ENCODE data around the gene NINL.
"Not testable (repeated sequence)": the region's sequence is repeated elsewhere in the genome, so short reads cannot be mapped to it uniquely, and the experiment has no call there.

NINL gene

GRCh38 chr20:25551413-25552215 is 33.7 kb downstream of the NINL start:
- DNase-seq: no peak

DNA sequence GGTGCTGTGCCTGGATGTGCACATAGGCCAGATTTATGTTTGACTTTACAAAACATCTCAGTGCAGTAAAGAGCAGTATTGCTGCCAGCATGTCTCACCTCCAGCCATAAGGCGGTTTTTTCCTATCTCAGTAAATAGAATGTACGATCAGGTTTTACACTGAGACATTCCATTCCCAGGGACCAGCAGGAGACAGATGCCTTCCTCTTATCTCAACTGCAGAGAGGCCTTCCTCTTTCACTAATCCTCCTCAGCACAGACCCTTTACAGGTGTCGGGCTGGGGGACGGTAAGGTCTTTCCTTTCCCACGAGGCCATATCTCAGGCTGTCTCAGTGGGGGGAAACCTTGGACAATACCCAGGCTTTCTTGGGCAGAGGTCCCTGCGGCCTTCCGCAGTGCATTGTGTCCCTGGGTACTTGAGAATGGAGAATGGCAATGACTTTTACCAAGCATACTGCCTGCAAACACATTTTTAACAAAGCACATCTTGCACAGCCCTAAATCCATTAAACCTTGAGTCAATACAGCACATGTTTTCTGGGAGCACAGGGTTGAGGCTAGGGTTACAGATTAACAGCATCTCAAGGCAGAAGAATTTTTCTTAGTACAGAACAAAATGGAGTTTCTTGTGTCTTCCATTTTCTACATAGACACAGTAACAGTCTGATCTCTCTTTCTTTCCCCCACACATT is 34.5 kb downstream of the NINL start:
- DNase-seq: not testable (repeated sequence)

DNA sequence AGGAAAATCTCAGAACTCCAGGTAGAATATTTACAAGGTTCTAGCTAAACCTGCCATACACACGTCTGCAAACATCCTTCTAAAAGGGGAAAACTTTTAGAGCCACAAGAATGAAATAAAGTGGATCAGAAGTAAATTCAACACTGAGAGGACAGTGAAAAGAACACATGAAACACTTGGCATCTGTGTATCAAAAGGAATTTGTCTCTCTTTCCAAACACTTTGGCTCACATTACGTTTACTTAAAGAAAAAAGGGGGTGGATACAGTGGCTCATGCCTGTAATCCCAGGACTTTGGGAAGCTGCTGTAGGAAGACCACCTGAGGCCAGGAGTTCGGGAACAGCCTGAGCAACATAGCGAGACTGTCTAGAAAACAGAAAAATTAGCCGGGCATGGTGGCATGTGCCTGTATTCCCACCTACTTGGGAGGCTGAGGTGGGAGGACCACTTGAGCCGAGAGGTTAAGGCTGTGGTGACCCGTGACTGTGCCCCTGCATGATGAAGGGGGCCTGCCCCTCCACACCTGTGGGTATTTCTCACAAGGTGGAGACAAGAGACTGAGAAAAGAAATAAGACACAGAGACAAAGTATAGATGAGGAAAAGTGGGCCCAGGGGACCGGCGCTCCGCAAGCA is 35.4 kb downstream of the NINL start:
- no peak for DNase-seq

DNA sequence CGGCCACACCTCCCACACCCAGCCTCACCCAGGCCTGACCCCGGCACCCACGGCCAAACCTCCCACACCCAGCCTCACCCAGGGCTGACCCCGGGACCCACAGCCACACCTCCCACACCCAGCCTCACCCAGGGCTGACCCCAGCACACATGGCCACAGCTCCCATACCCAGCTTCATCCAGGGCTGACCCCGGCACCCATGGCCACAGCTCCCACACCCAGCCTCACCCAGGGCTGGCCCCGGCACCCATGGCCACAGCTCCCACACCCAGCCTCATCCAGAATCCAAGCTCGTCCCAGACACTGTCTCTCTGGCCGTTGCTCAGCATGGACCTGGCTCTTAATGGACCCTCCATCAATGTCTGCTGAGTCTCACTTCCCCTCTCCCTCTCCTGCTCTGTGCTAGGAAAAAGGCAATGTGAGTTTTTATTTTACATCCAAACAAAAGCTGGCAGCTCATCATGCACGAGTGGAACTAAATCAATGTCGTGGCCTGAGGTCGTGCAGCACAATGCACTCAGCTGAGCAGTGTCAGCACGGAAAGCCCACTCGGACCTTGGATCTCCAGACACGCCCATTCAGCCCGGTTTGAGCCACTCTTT is 36.1 kb downstream of the NINL start:
- DNase-seq: no peak

DNA sequence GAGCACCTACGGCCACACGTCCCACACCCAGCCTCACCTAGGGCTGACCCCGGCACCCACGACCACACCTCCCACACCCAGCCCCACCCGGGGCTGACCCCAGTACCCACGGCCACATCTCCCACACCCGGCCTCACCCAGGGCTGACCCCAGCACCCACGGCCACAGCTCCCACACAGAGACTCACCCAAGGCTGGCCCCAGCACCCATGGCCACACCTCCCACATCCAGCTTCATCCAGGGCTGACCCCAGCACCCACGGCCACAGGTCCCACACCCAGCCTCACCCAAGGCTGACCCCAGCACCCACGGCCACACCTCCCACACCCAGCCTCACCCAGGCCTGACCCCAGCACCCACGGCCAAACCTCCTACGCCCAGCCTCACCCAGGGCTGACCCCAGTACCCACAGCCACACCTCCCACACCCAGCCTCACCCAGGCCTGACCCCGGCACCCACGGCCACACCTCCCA is 36.7 kb downstream of the NINL start:
- DNase-seq: no peak

GRCh38 chr20:25547999-25548398 is 37.3 kb downstream of the NINL start:
- no peak for DNase-seq

GRCh38 chr20:25547063-25547462 is 38.3 kb downstream of the NINL start:
- DNase-seq: no peak

GRCh38 chr20:25546048-25546447 is 39.3 kb downstream of the NINL start:
- no peak for DNase-seq

DNA sequence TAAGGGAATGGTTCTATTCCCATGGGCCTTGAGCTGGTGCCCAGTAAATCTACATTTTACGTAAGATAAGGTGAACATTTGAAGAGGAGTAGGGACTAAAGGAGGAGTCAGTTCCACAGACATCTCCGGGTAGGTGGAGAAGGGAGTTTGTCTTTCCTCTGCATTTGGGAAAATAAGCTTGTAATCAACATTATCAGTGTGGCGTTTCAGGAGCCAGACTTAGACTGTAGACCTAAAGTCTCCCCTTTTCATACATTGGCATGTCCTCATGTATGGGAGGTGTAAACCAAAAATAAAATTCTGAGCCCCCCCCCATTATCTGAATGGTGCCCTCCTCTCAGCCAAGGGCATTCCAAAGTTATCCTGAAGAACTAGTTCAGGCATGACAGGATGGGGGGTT is 40.2 kb downstream of the NINL start:
- DNase-seq: no peak

DNA sequence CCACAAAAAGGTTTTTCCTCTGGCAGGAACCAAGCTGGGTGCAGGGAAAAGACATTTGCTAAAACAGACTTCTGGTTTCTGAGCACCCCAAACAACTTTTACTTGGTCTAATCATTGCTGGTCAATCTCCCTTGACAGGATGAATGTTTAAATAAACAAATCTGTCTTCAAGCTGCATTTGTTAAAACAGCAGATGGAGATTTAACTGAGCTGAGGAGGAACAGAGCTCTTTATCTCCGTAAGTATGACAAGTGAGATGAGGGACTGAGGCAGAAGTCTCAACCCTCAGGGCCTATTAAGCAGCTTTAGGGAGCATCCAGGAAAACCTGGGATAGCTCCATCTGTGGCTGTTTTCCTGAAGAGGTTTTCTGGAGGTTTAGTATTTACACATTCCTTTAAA is 40.6 kb downstream of the NINL start:
- DNase-seq: no peak

DNA sequence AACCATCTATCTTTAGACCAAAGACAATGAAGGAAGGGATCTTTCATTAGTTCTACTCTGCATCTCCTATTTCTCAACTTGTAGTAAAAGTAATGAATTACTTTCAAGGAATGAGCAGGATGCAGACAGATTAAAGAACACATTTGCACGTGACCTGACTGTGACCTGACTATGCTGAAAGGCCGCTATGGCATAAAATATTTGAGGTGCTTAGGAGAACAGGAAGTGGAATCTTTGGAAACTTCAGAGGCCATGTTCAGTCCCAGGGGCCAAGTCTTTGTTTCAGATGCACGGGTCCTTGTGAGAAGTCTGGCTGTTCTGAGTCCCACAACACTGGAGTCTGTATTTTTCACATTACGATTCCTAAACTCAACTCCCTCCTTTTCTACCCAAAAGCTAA is 41.0 kb downstream of the NINL start:
- DNase-seq: no peak

GRCh38 chr20:25543068-25543467 is 42.3 kb downstream of the NINL start:
- no peak for DNase-seq

- DNase-seq: no peak
These were observed 43.7 kb downstream of the NINL start for GRCh38 chr20:25541676-25542075.

GRCh38 chr20:25539742-25540672 is 45.3 kb downstream of the NINL start:
- DNase-seq: no peak

DNA sequence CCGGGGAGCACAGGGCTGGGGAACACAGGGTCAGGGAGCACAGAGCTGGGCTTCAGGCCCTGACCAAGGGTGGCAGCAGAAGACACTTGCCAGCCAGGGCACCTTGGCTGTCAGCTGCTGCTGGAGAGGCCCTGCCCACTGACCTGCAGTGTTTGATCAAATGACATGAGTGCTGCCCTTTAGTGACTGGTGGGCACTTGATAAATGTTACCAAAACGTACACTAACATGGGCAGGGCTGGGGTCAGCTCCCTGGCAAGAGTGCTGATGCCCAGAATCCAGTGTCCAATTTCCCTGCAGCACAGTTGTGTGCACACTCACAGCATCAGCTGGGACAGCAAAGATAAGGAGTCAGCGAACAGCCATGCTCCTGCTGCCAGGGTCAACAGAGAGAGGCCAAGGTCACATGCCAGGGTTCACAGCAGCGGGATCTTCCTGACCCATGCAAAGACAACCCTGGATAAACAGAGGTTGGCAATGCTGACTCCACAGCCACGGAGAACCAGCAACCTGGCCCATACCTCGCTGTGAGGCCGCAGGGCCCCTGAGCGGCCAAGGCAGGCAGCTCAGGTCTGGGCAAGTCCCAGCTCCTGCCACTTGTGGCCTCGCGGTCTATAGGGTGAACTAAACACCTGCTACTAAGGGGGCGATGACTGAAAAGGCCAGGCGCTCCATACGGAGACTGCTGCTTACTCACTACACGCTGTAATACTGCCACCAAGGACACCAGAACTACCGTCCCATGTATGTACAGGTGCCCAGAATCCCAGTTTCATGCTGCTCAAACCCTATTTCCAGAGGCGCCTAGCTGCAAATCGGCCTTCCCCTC is 46.3 kb downstream of the NINL start:
- no peak for DNase-seq

DNA sequence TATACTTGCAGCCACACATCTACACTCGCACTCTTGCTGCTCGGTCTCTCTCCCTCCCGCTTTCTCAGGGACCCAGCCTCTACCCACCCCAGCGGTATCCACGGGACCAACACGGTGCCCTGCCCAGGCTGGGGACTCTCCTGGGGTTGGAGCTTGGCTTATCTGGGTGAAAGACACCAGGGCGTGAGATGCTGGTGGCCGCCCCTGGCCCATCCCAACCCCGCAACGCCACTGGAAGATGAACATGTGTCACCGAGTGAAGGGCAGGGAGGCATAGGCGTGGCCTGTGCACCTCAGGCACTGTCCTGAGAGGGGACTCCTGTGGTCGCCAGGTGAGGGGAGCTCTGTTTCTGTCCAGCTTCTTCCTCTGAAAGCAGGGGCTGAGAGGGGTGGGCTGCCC is 47.4 kb downstream of the NINL start:
- no peak for DNase-seq

- no peak for DNase-seq
These were observed 49.6 kb downstream of the NINL start for GRCh38 chr20:25535762-25536161.

GRCh38 chr20:25534845-25535244 is 50.5 kb downstream of the NINL start:
- DNase-seq: no peak

DNA sequence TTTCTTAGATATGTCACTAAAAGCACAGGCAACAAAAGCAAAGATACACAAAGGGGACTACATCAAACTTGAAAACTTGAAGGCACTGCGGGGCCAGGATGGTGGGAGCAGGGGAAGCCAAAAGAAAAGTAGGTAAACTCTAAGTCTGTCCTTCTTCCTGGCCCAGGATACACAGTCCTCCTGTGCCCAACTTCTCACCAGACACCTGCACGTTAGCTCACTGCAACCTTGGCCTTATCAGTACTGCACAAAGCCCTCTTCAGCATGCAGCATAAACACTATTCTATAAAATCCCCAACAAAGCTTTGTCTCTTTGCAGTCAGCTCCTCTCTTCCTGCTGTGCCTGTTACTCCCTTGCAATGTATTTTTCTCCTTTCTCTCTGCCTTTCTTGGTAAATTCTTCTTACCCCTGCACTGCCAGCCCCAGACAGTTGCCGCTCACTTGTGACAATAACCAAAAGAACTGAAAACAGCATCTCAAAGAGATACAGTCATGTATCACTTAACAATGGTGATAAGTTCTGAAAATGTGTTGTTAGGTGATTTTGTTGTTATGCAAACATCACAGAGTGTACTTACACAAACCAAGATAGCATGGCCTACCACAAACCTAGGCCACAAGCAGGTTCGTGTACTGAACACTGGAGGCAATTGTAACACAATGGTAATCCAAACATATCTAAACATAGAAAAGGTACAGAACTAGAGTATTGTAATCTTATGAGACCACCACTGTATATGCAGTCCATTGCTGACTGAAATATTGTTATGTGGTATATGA is 51.2 kb downstream of the NINL start:
- no peak for DNase-seq

DNA sequence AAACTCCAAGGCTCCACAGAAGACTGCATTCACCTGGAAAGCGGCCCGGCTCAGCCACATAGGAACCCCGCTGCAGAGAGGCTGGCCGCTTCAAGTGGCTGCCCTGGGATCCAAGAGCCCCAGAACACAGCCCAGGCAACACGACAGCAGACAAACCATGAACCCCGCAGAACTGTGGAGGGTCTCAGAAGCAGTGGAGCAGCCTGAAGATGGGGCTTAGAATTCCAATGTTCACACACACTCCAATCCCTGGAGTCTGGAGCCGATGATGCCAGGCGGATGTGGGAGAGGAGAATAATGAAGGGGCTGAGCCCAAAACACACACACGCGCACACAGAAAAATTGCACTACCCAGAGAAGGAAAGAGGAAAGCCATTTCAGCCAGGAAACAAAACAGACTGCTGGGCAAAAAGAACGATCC is 52.4 kb downstream of the NINL start:
- no peak for DNase-seq
